NCI-H2171 treated with DMSO at 0.1 percent for 48 hours (cell line): ENCODE measurements around the gene SYNPO.

Source experiments
- DNase-seq: peaks from one replicate; lab custom pipeline; 2025; lab: John Stamatoyannopoulos, UW

SYNPO gene

GRCh38 chr5:150641006-150641570, 628 bp downstream of the SYNPO start:
- DNase-seq = no peak

GRCh38 chr5:150641824-150642566, 1.5 kb downstream of the SYNPO start:
- no peak for DNase-seq

GRCh38 chr5:150642567-150642927, 2.1 kb downstream of the SYNPO start:
- no peak for DNase-seq

- DNase-seq = no peak
These were observed 2.7 kb downstream of the SYNPO start for GRCh38 chr5:150642991-150643710.

- DNase-seq = no peak
These were observed 3.6 kb downstream of the SYNPO start for GRCh38 chr5:150644058-150644457.

- peak; percentile 37 for DNase-seq
These were observed 4.1 kb downstream of the SYNPO start for GRCh38 chr5:150644514-150644913.

GRCh38 chr5:150645070-150645700, 4.7 kb downstream of the SYNPO start:
- peak; percentile 49 for DNase-seq

GRCh38 chr5:150647275-150648251, 7.1 kb downstream of the SYNPO start:
- no peak for DNase-seq

- DNase-seq = no peak
These were observed 8.0 kb downstream of the SYNPO start for GRCh38 chr5:150648294-150649107.

- DNase-seq = no peak
These were observed 8.9 kb downstream of the SYNPO start for GRCh38 chr5:150649108-150650020.

- no peak for DNase-seq
These were observed 9.9 kb downstream of the SYNPO start for GRCh38 chr5:150650021-150651006.

- no peak for DNase-seq
These were observed 10.9 kb downstream of the SYNPO start for GRCh38 chr5:150651382-150651781.

GRCh38 chr5:150651924-150652671, 11.6 kb downstream of the SYNPO start:
- DNase-seq = no peak

- no peak for DNase-seq
These were observed 12.8 kb downstream of the SYNPO start for GRCh38 chr5:150653145-150653761.

- no peak for DNase-seq
These were observed 13.5 kb downstream of the SYNPO start for GRCh38 chr5:150653762-150654556.

GRCh38 chr5:150655221-150655620, 14.8 kb downstream of the SYNPO start:
- no peak for DNase-seq
